A673 (cell line): ENCODE measurements around the gene MAP3K7. TPM values are rescaled to one million over a fixed set of nuclear protein-coding genes. Genes with fewer than 3 reads are reported as not detected.

Source experiments
- BruUV-seq: library from RNA; stranded (reverse); fragments of 400-500 nt; replicated peaks from 2 replicates; lab custom pipeline; 2021; lab: Mats Ljungman, UMichigan
- CTCF ChIA-PET: fragments of 300-600 bp; sonication (Branson Sonifier 250); formaldehyde crosslinking; loops from one replicate; lab custom pipeline; 2022; ENCODE audit warnings: antibody characterized with exemption; lab: Charles Lee
- POLR2A ChIA-PET: fragments of 300-600 bp; sonication (Branson Sonifier 250); formaldehyde crosslinking; loops from one replicate; lab custom pipeline; 2022; ENCODE audit warnings: antibody characterized with exemption; ENCODE audit not compliant: low non-redundant PET; lab: Charles Lee
- DNase-seq: peaks from one replicate; pipeline ENCODE4 v3.0.0-alpha.2; 2015; ENCODE audit warnings: low spot score
- H3K27ac ChIP-seq: fragments of 200-600 bp; sonication (generic); 2 replicates; pipeline ENCODE4 v1.5.1; 2016; ENCODE audit warnings: mixed run types, low read depth, mild to moderate bottlenecking, mixed read lengths, antibody characterized with exemption, low read length; ENCODE audit not compliant: poor library complexity, severe bottlenecking
- H3K27me3 ChIP-seq: fragments of 200-600 bp; sonication (generic); replicated peaks from 2 replicates; pipeline ENCODE4 v1.6.1; 2017; ENCODE audit warnings: mixed run types, low read depth, mild to moderate bottlenecking, mixed read lengths, antibody characterized with exemption, low read length; ENCODE audit not compliant: insufficient read depth, poor library complexity
- H3K36me3 ChIP-seq: fragments of 200-600 bp; sonication (generic); 2 replicates; pipeline ENCODE4 v1.6.1; 2016; ENCODE audit warnings: mixed run types, mild to moderate bottlenecking, mixed read lengths, antibody characterized with exemption, low read length; ENCODE audit not compliant: insufficient read depth, poor library complexity, severe bottlenecking
- H3K4me1 ChIP-seq: fragments of 200-600 bp; sonication (generic); 2 replicates; pipeline ENCODE4 v1.6.1; 2017; ENCODE audit warnings: mixed run types, mild to moderate bottlenecking, mixed read lengths, antibody characterized with exemption, low read length; ENCODE audit not compliant: insufficient read depth, poor library complexity, severe bottlenecking
- H3K4me3 ChIP-seq: fragments of 200-600 bp; sonication (generic); 2 replicates; pipeline ENCODE4 v1.5.1; 2016; ENCODE audit warnings: low read depth, mixed run types, mild to moderate bottlenecking, mixed read lengths, low read length; ENCODE audit not compliant: poor library complexity, severe bottlenecking
- H3K9me3 ChIP-seq: fragments of 200-600 bp; sonication (generic); 2 replicates; pipeline ENCODE4 v1.6.1; 2016; ENCODE audit warnings: mixed run types, low read depth, mild to moderate bottlenecking, mixed read lengths, antibody characterized with exemption, low read length; ENCODE audit not compliant: poor library complexity, severe bottlenecking
- EZH2 ChIP-seq: fragments of 200-600 bp; sonication (generic); IDR thresholded peaks from 2 replicates; pipeline ENCODE4 v1.6.1; 2017; ENCODE audit warnings: borderline replicate concordance, low read depth, mild to moderate bottlenecking, mixed read lengths, antibody characterized with exemption, low read length; ENCODE audit not compliant: poor library complexity, severe bottlenecking
- intact Hi-C: fragments of 100-400 bp; cut with micrococcal nuclease; formaldehyde crosslinking; loops from one replicate; pipeline ENCODE4 v1.10.0; 2022; ENCODE audit not compliant: unreplicated experiment
- total RNA-seq: library from RNA; stranded (reverse); gene quantifications from 2 replicates; pipeline ENCODE4 v1.2.3, GENCODE V29; 2021
- TF ChIP-seq, protein P1 (sequence below): fragments of 300-800, 200-600 bp; sonication (generic); conservative IDR thresholded peaks from 2 replicates; pipeline ENCODE4 v1.5.1; 2017; ENCODE audit warnings: low read depth, mild to moderate bottlenecking, antibody characterized with exemption, low read length, moderate library complexity, mixed read lengths

Gene MAP3K7
- total RNA-seq, 1 experiment from 2014 or later: 35.6 TPM

DNA sequence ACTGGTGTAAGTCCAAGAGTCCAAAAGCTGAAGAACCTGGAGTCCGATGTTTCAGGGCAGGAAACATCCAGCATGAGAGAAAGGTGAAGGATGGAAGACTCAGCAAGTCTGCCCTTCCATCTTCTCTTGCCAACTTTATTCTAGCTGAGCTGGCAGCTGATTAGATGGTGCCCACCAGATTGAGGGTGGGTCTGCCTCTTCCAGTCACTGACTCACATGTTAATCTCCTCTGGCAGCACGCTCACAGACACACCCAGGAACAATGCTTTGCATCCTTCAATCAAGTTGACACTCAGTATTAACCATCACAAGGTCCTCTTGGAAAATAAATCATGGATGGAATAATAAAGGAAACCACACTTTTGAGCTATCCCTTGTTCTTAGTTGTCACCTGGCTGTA lies 121.2 kb downstream of the MAP3K7 start:
- Histone ChIP-seq H3K4me3 (no peak overlapping the region), H3K9me3 (no peaks in the 10 kb centered on the region), H3K36me3 (no peaks in the 10 kb centered on the region), H3K27me3 (no peaks in the 10 kb centered on the region), H3K27ac (no peak overlapping the region), H3K4me1 (no peaks in the 10 kb centered on the region)
- CTCF ChIA-PET: no interaction called here
- intact Hi-C loops: no loop called here
- BruUV-seq: no TSS peak
- TF ChIP-seq EZH2: no peak
- TF ChIP-seq, protein P1, sequence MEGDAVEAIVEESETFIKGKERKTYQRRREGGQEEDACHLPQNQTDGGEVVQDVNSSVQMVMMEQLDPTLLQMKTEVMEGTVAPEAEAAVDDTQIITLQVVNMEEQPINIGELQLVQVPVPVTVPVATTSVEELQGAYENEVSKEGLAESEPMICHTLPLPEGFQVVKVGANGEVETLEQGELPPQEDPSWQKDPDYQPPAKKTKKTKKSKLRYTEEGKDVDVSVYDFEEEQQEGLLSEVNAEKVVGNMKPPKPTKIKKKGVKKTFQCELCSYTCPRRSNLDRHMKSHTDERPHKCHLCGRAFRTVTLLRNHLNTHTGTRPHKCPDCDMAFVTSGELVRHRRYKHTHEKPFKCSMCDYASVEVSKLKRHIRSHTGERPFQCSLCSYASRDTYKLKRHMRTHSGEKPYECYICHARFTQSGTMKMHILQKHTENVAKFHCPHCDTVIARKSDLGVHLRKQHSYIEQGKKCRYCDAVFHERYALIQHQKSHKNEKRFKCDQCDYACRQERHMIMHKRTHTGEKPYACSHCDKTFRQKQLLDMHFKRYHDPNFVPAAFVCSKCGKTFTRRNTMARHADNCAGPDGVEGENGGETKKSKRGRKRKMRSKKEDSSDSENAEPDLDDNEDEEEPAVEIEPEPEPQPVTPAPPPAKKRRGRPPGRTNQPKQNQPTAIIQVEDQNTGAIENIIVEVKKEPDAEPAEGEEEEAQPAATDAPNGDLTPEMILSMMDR: no peak
- no peak for DNase-seq
- POLR2A ChIA-PET: no interaction called here

DNA sequence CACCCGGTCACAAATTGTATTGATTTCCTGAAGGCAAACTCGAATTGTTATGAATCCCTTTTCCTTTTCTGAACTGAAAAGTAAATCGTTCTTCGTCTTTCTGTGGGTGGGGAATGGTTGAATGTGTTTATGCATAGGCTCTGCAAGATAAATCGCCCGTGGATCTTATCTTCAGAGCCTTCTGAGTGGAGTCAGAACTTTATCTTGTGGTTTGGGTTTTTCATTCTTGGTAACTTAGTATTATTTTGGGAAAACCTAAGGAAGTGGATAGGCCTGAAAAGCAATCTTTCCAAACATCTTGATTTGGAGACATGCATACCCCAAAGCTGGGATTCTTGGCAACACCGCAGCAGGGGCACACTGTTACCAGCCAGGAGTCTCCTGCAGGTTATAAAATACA lies 122.4 kb downstream of the MAP3K7 start:
- POLR2A ChIA-PET: no interaction called here
- BruUV-seq: no TSS peak

DNA sequence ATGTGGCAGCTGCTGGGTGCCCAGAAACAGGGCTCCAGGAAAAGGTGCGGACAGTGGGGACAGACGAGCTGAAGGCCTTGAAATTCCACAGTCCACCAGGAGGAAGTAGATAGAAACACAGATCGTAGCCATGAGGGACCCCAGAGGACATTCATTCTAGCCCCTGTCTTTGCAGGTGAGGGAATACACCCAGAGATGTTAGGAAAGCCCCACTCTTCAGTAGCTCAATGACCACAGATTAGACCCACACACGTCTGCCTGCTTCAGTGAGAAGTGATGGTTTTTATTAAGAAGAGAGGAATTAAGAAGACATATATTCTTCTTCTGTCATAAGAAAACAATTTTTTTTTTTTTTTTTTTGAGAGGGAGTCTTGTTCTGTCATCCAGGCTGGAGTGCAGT lies 123.0 kb downstream of the MAP3K7 start:
- ChIA-PET POLR2A (no interaction called here), CTCF (no interaction called here)
- Histone ChIP-seq H3K27me3 (no peaks in the 10 kb centered on the region), H3K4me1 (no peaks in the 10 kb centered on the region), H3K9me3 (no peaks in the 10 kb centered on the region), H3K4me3 (no peak overlapping the region), H3K27ac (no peak overlapping the region), H3K36me3 (no peaks in the 10 kb centered on the region)
- no TSS peak for BruUV-seq
- TF ChIP-seq EZH2: no peak
- TF ChIP-seq, protein P1: no peak
- DNase-seq: no peak
- intact Hi-C loops: no loop called here

More for the DNA sequence above, 122.4 kb downstream of the MAP3K7 start:
- Histone ChIP-seq H3K27me3 (no peaks in the 10 kb centered on the region), H3K9me3 (no peaks in the 10 kb centered on the region), H3K27ac (no peak overlapping the region), H3K4me3 (no peak overlapping the region), H3K4me1 (no peaks in the 10 kb centered on the region), H3K36me3 (no peaks in the 10 kb centered on the region)
- no peak for DNase-seq
- no peak for TF ChIP-seq EZH2
- TF ChIP-seq, protein P1: no peak
- intact Hi-C loops: no loop called here
- CTCF ChIA-PET: no interaction called here
